K562 (cell line): ENCODE results near the gene MPDZ. TPM values are rescaled to one million over a fixed set of nuclear protein-coding genes. Genes with fewer than 3 reads are reported as not detected.

Experiments
- ATAC-seq: fragments of 200-7000 bp; cut with Tn5 transposase; 3 replicates; pipeline ENCODE4 v1.9.1; 2020; ENCODE audit warnings: moderate library complexity
- BruUV-seq: library from RNA; stranded (reverse); fragments of 400-500 nt; replicated peaks from 2 replicates; lab custom pipeline; 2021; lab: Mats Ljungman, UMichigan
- CTCF ChIA-PET: fragments of 300-600 bp; formaldehyde crosslinking; extraction: SDS; loops from one replicate; lab custom pipeline; 2021; ENCODE audit warnings: low intra/inter-chr PET ratio; lab: Yijun Ruan, JAX
- POLR2A ChIA-PET: fragments of 300-600, 350-650 bp; sonication (Branson Sonifier 250); formaldehyde crosslinking; extraction: SDS; loops from one replicate; lab custom pipeline; 2021; ENCODE audit warnings: antibody characterized with exemption, inconsistent platforms; lab: Yijun Ruan, JAX
- DNase-seq, 4 experiments: peaks; one replicate each; pipeline versions ENCODE4 v3.0.0 to v3.0.0-alpha.2; 2011 to 2018; ENCODE audit warnings: low spot score in 3 of 4, mixed read lengths in 3 of 4; ENCODE audit errors: extremely low read depth in 1 of 4
- FAIRE-seq: peaks from 2 replicates; lab custom pipeline; 2011; peaks lifted over from hg19 to GRCh38; lab: Jason Lieb, UNC
- H2AFZ ChIP-seq: 2 replicates; pipeline ENCODE4 v1.6.0; 2011; ENCODE audit warnings: low read depth, low read length, control low read depth, inconsistent platforms
- H3K27ac ChIP-seq: fragments of 200-600 bp; 3 replicates; pipeline ENCODE4 v1.8.0; 2011; ENCODE audit warnings: low read depth, mild to moderate bottlenecking, control low read depth, inconsistent platforms, low read length, moderate library complexity, mixed read lengths; ENCODE audit errors: extremely low read depth
- H3K27me3 ChIP-seq, 2 experiments: fragments of 300-600 bp in 1 of 2; 2 replicates in 1 of 2; 3 replicates in 1 of 2; pipeline versions ENCODE4 v1.6.0 to v1.8.0; 2011; ENCODE audit warnings: inconsistent platforms in 2 of 2, low read length in 2 of 2, mild to moderate bottlenecking in 1 of 2, mixed read lengths in 1 of 2, moderate library complexity in 1 of 2; ENCODE audit not compliant: control insufficient read depth in 2 of 2, insufficient read depth in 2 of 2
- H3K36me3 ChIP-seq: fragments of 300-600 bp; 3 replicates; pipeline ENCODE4 v1.8.0; 2011; ENCODE audit warnings: mild to moderate bottlenecking, low read length, inconsistent platforms; ENCODE audit not compliant: control insufficient read depth, insufficient read depth
- H3K4me1 ChIP-seq, 2 experiments: fragments of 200-600 bp in 1 of 2; replicated peaks in 1 of 2; 2 replicates in 1 of 2; 3 replicates in 1 of 2; pipeline versions ENCODE4 v1.5.1 to v1.8.0; 2011; ENCODE audit warnings: inconsistent platforms in 2 of 2, low read length in 2 of 2, mild to moderate bottlenecking in 1 of 2, mixed read lengths in 1 of 2, moderate library complexity in 1 of 2; ENCODE audit not compliant: control insufficient read depth in 2 of 2, insufficient read depth in 2 of 2
- H3K4me2 ChIP-seq: 2 replicates; pipeline ENCODE4 v1.6.1; 2011; ENCODE audit warnings: low read length, control low read depth, inconsistent platforms, mixed read lengths; ENCODE audit not compliant: insufficient read depth
- H3K4me3 ChIP-seq: fragments of 200-600 bp; sonication (generic), shearing (Covaris generic); 2 replicates; pipeline ENCODE4 v1.5.1; 2016; ENCODE audit warnings: control low read depth, inconsistent platforms
- H3K79me2 ChIP-seq: fragments of 200-600 bp; 3 replicates; pipeline ENCODE4 v1.8.0; 2011; ENCODE audit warnings: low read length, inconsistent platforms; ENCODE audit not compliant: control insufficient read depth, insufficient read depth
- H3K9ac ChIP-seq, 2 experiments: 2 replicates each; pipeline versions ENCODE4 v1.6.0 to v1.6.1; 2011; ENCODE audit warnings: low read depth in 2 of 2, low read length in 2 of 2, control low read depth in 1 of 2, inconsistent platforms in 1 of 2, mild to moderate bottlenecking in 1 of 2, mixed read lengths in 1 of 2; ENCODE audit not compliant: insufficient read depth in 1 of 2
- H3K9me1 ChIP-seq: one replicate; pipeline ENCODE4 v1.6.0; 2011; ENCODE audit warnings: inconsistent platforms, mild to moderate bottlenecking, low read length, moderate library complexity; ENCODE audit not compliant: control insufficient read depth, insufficient read depth
- H3K9me3 ChIP-seq: replicated peaks from 2 replicates; pipeline ENCODE4 v1.5.1; 2011; ENCODE audit warnings: low read depth, low read length, inconsistent platforms; ENCODE audit not compliant: control insufficient read depth, insufficient read depth
- H4K20me1 ChIP-seq: replicated peaks from 2 replicates; pipeline ENCODE4 v1.6.1; 2011; ENCODE audit warnings: low read length, inconsistent platforms, mixed read lengths; ENCODE audit not compliant: control insufficient read depth, insufficient read depth
- RBM15 ChIP-seq: fragments of 200-400 bp; formaldehyde crosslinking; IDR thresholded peaks from 2 replicates; pipeline ENCODE4 v1.6.1; 2018; ENCODE audit warnings: mild to moderate bottlenecking, low read length, moderate library complexity; ENCODE audit not compliant: insufficient read depth
- ZHX1 ChIP-seq: fragments of 150-350 bp; conservative IDR thresholded peaks from 2 replicates; pipeline ENCODE4 v1.6.1; 2014; ENCODE audit warnings: low read length
- ZKSCAN8 ChIP-seq: fragments of 200-800 bp; sonication (Bioruptor generic); IDR thresholded peaks from 2 replicates; pipeline ENCODE4 v1.6.1; 2016; ENCODE audit warnings: missing genetic modification characterization, missing compliant biosample characterization
- ZNF12 ChIP-seq: sonication (generic); formaldehyde crosslinking; IDR thresholded peaks from 2 replicates; pipeline ENCODE4 v1.4.0; 2020; ENCODE audit warnings: mild to moderate bottlenecking, missing genetic modification reagents
- WGBS: fragments of 100-300 bp; shearing (Covaris generic); methylation state at CpG from one replicate; pipeline ENCODE4 v1.1.6; 2016; ENCODE audit warnings: low coverage, mixed read lengths; ENCODE audit not compliant: insufficient coverage; ENCODE audit errors: missing lambda C conversion rate; 5-methylcytosine and 5-hydroxymethylcytosine counted together
- in situ Hi-C: fragments of 300-500 bp; cut with MboI; formaldehyde crosslinking; loops from 4 replicates; pipeline ENCODE4 v1.15.0; 2018; ENCODE audit warnings: inconsistent platforms, mixed read lengths
- intact Hi-C: fragments of 100-400 bp; cut with micrococcal nuclease; formaldehyde crosslinking; loops from 2 replicates; pipeline ENCODE4 v1.14.2; 2022
- polyA plus RNA-seq, 8 experiments: library from polyadenylated mRNA; depleted of rRNA in 4 of 8; stranded (reverse) in 5 of 8; unstranded in 3 of 8; fragments of >200 nt; fragmentation: Nextera tagmentation in 2 of 8; fragmentation: Illumina TruSeq in 1 of 8; extraction: Ambion mirVana in 2 of 8; extraction: Trizol in 1 of 8; gene quantifications; 2 replicates each; pipeline versions ENCODE4 v1.2.1 to v1.2.3, GENCODE V29; 2011 to 2014; ENCODE audit warnings: inconsistent platforms in 1 of 8, missing spikeins in 1 of 8
- total RNA-seq, 7 experiments: library from RNA; depleted of rRNA in 6 of 7; stranded (reverse); fragments of >200 nt in 6 of 7; fragmentation: Illumina TruSeq in 2 of 7; extraction: Trizol in 2 of 7; gene quantifications; 2 replicates each; pipeline versions ENCODE4 v1.2.1 to v1.2.3, GENCODE V29; 2011 to 2021; ENCODE audit warnings: low replicate concordance in 1 of 7

MPDZ gene
- total and polyA plus RNA-seq, 9 of the 15 experiments (the other 6 are each of a cell fraction or from before 2014, with no cell fraction given): 3.9 to 13.2 (median 5.7) TPM

- TF ChIP-seq ZHX1: no peak
- TF ChIP-seq, all 486 proteins: peak for 0
Measured at GRCh38 chr9:13082796-13083195, 196.7 kb downstream of the MPDZ start (continued).

DNA sequence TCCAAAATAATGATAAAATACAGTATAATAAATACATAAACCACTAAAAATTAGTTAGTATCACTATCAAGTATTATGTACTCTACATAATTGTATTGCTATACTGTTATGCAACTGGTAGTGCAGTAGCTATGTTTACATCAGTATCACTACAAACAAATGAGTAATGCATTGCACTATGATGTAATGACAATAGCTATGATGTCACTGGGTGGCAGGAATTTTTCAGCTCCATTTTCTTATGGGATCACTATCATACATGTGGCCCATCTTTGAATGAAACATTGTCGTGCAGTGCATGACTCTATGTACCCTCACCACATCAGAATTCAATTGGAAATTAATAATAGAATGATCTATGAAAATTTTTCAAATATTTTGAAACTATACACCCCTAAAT is 201.3 kb downstream of the MPDZ start:
- Histone ChIP-seq H3K27ac (no peak overlapping the region), H3K36me3 (no peaks in the 10 kb centered on the region), H3K4me3 (no peak overlapping the region), H3K9me3 (no peaks in the 10 kb centered on the region), H3K27me3 (no peaks in the 10 kb centered on the region), H3K9ac (no peak overlapping the region), H3K79me2 (no peaks in the 10 kb centered on the region), H3K4me1 (no peaks in the 10 kb centered on the region), H3K9me1 (no peaks in the 10 kb centered on the region), H3K4me2 (no peak overlapping the region), H2AFZ (no peak overlapping the region), H4K20me1 (no peaks in the 10 kb centered on the region)
- in situ Hi-C loops (no loop called here), intact Hi-C loops (no loop called here)
- ChIA-PET POLR2A (no interaction called here), CTCF (no interaction called here)
- 0% methylated on average over 1 of the region's 1 CpG for WGBS
- TF ChIP-seq ZKSCAN8 (CRISPR knock-in tag) (no peak), RBM15 (no peak), ZNF12 (CRISPR knock-in tag) (no peak)
- DNase-seq (no peak), ATAC-seq (no peak), FAIRE-seq (no peak)
- BruUV-seq: no TSS peak
